Dermis blood vessel endothelial cell (primary cell): Measurements from ENCODE around the gene MTHFD1L. TPM values are rescaled to one million over a fixed set of nuclear protein-coding genes. Genes with fewer than 3 reads are reported as not detected.
"Not testable (repeated sequence)": the region's sequence is repeated elsewhere in the genome, so short reads cannot be mapped to it uniquely, and the experiment has no call there.

Source experiments
- DNase-seq: peaks from one replicate; pipeline ENCODE4 v3.0.0; 2010
- total RNA-seq: library from RNA; depleted of rRNA; stranded (reverse); fragments of >200 nt; gene quantifications from 2 replicates; pipeline ENCODE4 v1.2.3, GENCODE V29; 2014

Gene MTHFD1L
- total RNA-seq, 1 donor from 2014 or later: 38.6 TPM

GRCh38 chr6:151098166-151098565 lies 232.7 kb downstream of the MTHFD1L start:
- no peak for DNase-seq

GRCh38 chr6:151100326-151100725 lies 234.8 kb downstream of the MTHFD1L start:
- DNase-seq: no peak

GRCh38 chr6:151101161-151101815 lies 235.8 kb downstream of the MTHFD1L start:
- no peak for DNase-seq

GRCh38 chr6:151101816-151102694 lies 236.6 kb downstream of the MTHFD1L start:
- DNase-seq: peak; percentile 29

- no peak for DNase-seq
Observed at GRCh38 chr6:151103266-151103665, 237.8 kb downstream of the MTHFD1L start.

- DNase-seq: no peak
Observed at GRCh38 chr6:151107897-151108427, 242.5 kb downstream of the MTHFD1L start.

GRCh38 chr6:151108548-151108947 lies 243.0 kb downstream of the MTHFD1L start:
- no peak for DNase-seq

GRCh38 chr6:151109361-151109760 lies 243.9 kb downstream of the MTHFD1L start:
- no peak for DNase-seq

GRCh38 chr6:151109869-151110575 lies 244.5 kb downstream of the MTHFD1L start:
- no peak for DNase-seq

- no peak for DNase-seq
Observed at GRCh38 chr6:151110576-151110905, 245.0 kb downstream of the MTHFD1L start.

GRCh38 chr6:151111670-151112069 lies 246.2 kb downstream of the MTHFD1L start:
- no peak for DNase-seq

GRCh38 chr6:151112130-151112529 lies 246.6 kb downstream of the MTHFD1L start:
- DNase-seq: no peak

- DNase-seq: not testable (repeated sequence)
Observed at GRCh38 chr6:151112884-151113283, 247.4 kb downstream of the MTHFD1L start.

- no peak for DNase-seq
Observed at GRCh38 chr6:151113641-151114040, 248.1 kb downstream of the MTHFD1L start.

GRCh38 chr6:151118461-151119123 lies 253.1 kb downstream of the MTHFD1L start:
- DNase-seq: no peak

GRCh38 chr6:151119823-151120524 lies 254.5 kb downstream of the MTHFD1L start:
- no peak for DNase-seq

GRCh38 chr6:151121900-151122299 lies 256.4 kb downstream of the MTHFD1L start:
- DNase-seq: no peak

- DNase-seq: not testable (repeated sequence)
Observed at GRCh38 chr6:151123641-151124040, 258.1 kb downstream of the MTHFD1L start.

- not testable (repeated sequence) for DNase-seq
Observed at GRCh38 chr6:151125242-151125641, 259.7 kb downstream of the MTHFD1L start.

- peak; percentile 28 for DNase-seq
Observed at GRCh38 chr6:151125651-151126416, 260.3 kb downstream of the MTHFD1L start.

- DNase-seq: not testable (repeated sequence)
Observed at GRCh38 chr6:151126417-151126724, 260.9 kb downstream of the MTHFD1L start.
